Smooth muscle cell (in vitro differentiated cells): ENCODE measurements around the gene CCK. TPM values are rescaled to one million over a fixed set of nuclear protein-coding genes. Genes with fewer than 3 reads are reported as not detected.
A peak's percentile ranks its signal among the peaks of the same experiment; 100 is the strongest.

Experiments used
- DNase-seq: peaks from one replicate; lab custom pipeline; 2025; ENCODE audit not compliant: unreplicated experiment; lab: John Stamatoyannopoulos, UW
- H2AFZ ChIP-seq: fragments of 200-600 bp; sonication (generic); 2 replicates; pipeline ENCODE4 v1.6.0; 2016; ENCODE audit warnings: antibody characterized with exemption, low read depth, mild to moderate bottlenecking
- H3F3A ChIP-seq: fragments of 200-600 bp; sonication (generic); 2 replicates; pipeline ENCODE4 v1.6.0; 2017; ENCODE audit warnings: antibody characterized with exemption, low read depth
- H3K27ac ChIP-seq: fragments of 200-600 bp; sonication (generic); 2 replicates; pipeline ENCODE4 v1.5.1; 2016; ENCODE audit warnings: low read depth, mild to moderate bottlenecking
- H3K27me3 ChIP-seq: fragments of 200-600 bp; sonication (generic); 2 replicates; pipeline ENCODE4 v1.6.1; 2016; ENCODE audit warnings: low read depth, mild to moderate bottlenecking
- H3K36me3 ChIP-seq: fragments of 200-600 bp; sonication (generic); 2 replicates; pipeline ENCODE4 v1.5.1; 2016; ENCODE audit warnings: low read depth
- H3K4me1 ChIP-seq: fragments of 200-600 bp; sonication (generic); 2 replicates; pipeline ENCODE4 v1.5.1; 2016; ENCODE audit warnings: low read depth
- H3K4me2 ChIP-seq: fragments of 200-600 bp; sonication (generic); 2 replicates; pipeline ENCODE4 v1.6.0; 2016; ENCODE audit warnings: mild to moderate bottlenecking
- H3K4me3 ChIP-seq: fragments of 200-600 bp; sonication (generic); 2 replicates; pipeline ENCODE4 v1.5.1; 2016; ENCODE audit warnings: mild to moderate bottlenecking
- H3K79me2 ChIP-seq: fragments of 200-600 bp; sonication (generic); 2 replicates; pipeline ENCODE4 v1.6.0; 2016; ENCODE audit warnings: low read depth, mild to moderate bottlenecking
- H3K9ac ChIP-seq: fragments of 200-600 bp; sonication (generic); 2 replicates; pipeline ENCODE4 v1.6.0; 2016; ENCODE audit warnings: low read depth
- H3K9me3 ChIP-seq: fragments of 200-600 bp; sonication (generic); replicated peaks from 2 replicates; pipeline ENCODE4 v1.5.1; 2016; ENCODE audit warnings: low read depth
- H4K20me1 ChIP-seq: fragments of 200-600 bp; sonication (generic); 2 replicates; pipeline ENCODE4 v1.6.0; 2016; ENCODE audit warnings: low read depth
- CTCF ChIP-seq: fragments of 200-600 bp; sonication (generic); IDR thresholded peaks from 2 replicates; pipeline ENCODE4 v1.5.1; 2017; ENCODE audit warnings: borderline replicate concordance, mild to moderate bottlenecking, antibody characterized with exemption; ENCODE audit not compliant: insufficient read depth, poor library complexity, severe bottlenecking
- WGBS: methylation state at CpG from one replicate; pipeline ENCODE4 v1.1.7; 2016; ENCODE audit warnings: low lambda C conversion rate; 5-methylcytosine and 5-hydroxymethylcytosine counted together
- polyA plus RNA-seq: library from polyadenylated mRNA; unstranded; fragments of >200 nt; fragmentation: Nextera tagmentation; extraction: Ambion mirVana; gene quantifications from 2 replicates; pipeline ENCODE4 v1.2.1, GENCODE V29; 2016
- total RNA-seq: library from RNA; depleted of rRNA; stranded (reverse); fragments of >200 nt; gene quantifications from 2 replicates; pipeline ENCODE4 v1.2.3, GENCODE V29; 2014

CCK gene
- total and polyA plus RNA-seq, 2 experiments from 2014 or later: not detected

GRCh38 chr3:42225486-42226363 lies 40.3 kb downstream of the CCK start:
- WGBS: 88% methylated on average over 5 of the region's 5 CpGs
- no peaks in the 10 kb centered on the region for H4K20me1 ChIP-seq
- no peak overlapping the region for H3K4me3 ChIP-seq
- no peaks in the 10 kb centered on the region for H3K9me3 ChIP-seq
- no peak overlapping the region for H3K9ac ChIP-seq
- H2AFZ ChIP-seq: no peak overlapping the region
- no peaks in the 10 kb centered on the region for H3K27me3 ChIP-seq
- peak overlapping the region; percentile 8 for H3K27ac ChIP-seq
- TF ChIP-seq CTCF: no peak
- H3K79me2 ChIP-seq: no peaks in the 10 kb centered on the region
- H3K36me3 ChIP-seq: no peaks in the 10 kb centered on the region
- H3F3A ChIP-seq: no peaks in the 10 kb centered on the region
- no peak overlapping the region for H3K4me2 ChIP-seq
- no peaks in the 10 kb centered on the region for H3K4me1 ChIP-seq
- no peak for DNase-seq

GRCh38 chr3:42224658-42225421 lies 41.1 kb downstream of the CCK start:
- Histone ChIP-seq H3K36me3 (no peaks in the 10 kb centered on the region), H3K4me1 (no peaks in the 10 kb centered on the region), H3K79me2 (no peaks in the 10 kb centered on the region), H4K20me1 (no peaks in the 10 kb centered on the region), H3K9ac (no peak overlapping the region), H3K27me3 (no peaks in the 10 kb centered on the region), H3F3A (no peaks in the 10 kb centered on the region), H3K4me2 (peak overlapping the region; percentile 66), H2AFZ (no peak overlapping the region), H3K4me3 (no peak overlapping the region), H3K27ac (peak overlapping the region; percentile 8), H3K9me3 (no peaks in the 10 kb centered on the region)
- WGBS: 69% methylated on average over 12 of the region's 12 CpGs
- DNase-seq: no peak
- no peak for TF ChIP-seq CTCF

GRCh38 chr3:42224178-42224577 lies 41.8 kb downstream of the CCK start:
- DNase-seq: no peak
- Histone ChIP-seq H3K9me3 (no peaks in the 10 kb centered on the region), H3K36me3 (no peaks in the 10 kb centered on the region), H2AFZ (no peak overlapping the region), H3K4me3 (no peak overlapping the region), H3K27me3 (no peaks in the 10 kb centered on the region), H4K20me1 (no peaks in the 10 kb centered on the region), H3K27ac (no peak overlapping the region), H3K9ac (no peak overlapping the region), H3F3A (no peaks in the 10 kb centered on the region), H3K4me2 (no peak overlapping the region), H3K4me1 (no peaks in the 10 kb centered on the region), H3K79me2 (no peaks in the 10 kb centered on the region)
- WGBS: 90% methylated on average over 9 of the region's 9 CpGs
- TF ChIP-seq CTCF: no peak
